Keratinocyte (primary cell): ENCODE measurements around the gene KLF11. TPM values are rescaled to one million over a fixed set of nuclear protein-coding genes. Genes with fewer than 3 reads are reported as not detected.

Source experiments
- DNase-seq: peaks from one replicate; pipeline ENCODE4 v3.0.0-alpha.2; 2011; ENCODE audit warnings: low read depth, missing footprints, low spot score
- FAIRE-seq: peaks from 2 replicates; lab custom pipeline; 2011; peaks lifted over from hg19 to GRCh38; lab: Jason Lieb, UNC
- H2AFZ ChIP-seq: 2 replicates; pipeline ENCODE4 v1.6.0; 2012; ENCODE audit warnings: low read length, control low read depth, inconsistent platforms; ENCODE audit not compliant: control insufficient read depth
- H3K27ac ChIP-seq: 2 replicates; pipeline ENCODE4 v1.5.1; 2011; ENCODE audit warnings: low read length; ENCODE audit not compliant: control insufficient read depth, insufficient read depth
- H3K27me3 ChIP-seq: 3 replicates; pipeline ENCODE4 v1.6.0; 2011; ENCODE audit warnings: low read length; ENCODE audit not compliant: control insufficient read depth, insufficient read depth; ENCODE audit errors: extremely low read depth
- H3K36me3 ChIP-seq, 2 experiments: 2 replicates in 1 of 2; 3 replicates in 1 of 2; pipeline ENCODE4 v1.5.1; 2011; ENCODE audit warnings: low read length in 2 of 2, mild to moderate bottlenecking in 1 of 2; ENCODE audit not compliant: control insufficient read depth in 2 of 2, insufficient read depth in 2 of 2; ENCODE audit errors: extremely low read depth in 1 of 2
- H3K4me1 ChIP-seq: 3 replicates; pipeline ENCODE4 v1.5.1; 2011; ENCODE audit warnings: low read length; ENCODE audit not compliant: control insufficient read depth, insufficient read depth; ENCODE audit errors: extremely low read depth
- H3K4me2 ChIP-seq: 3 replicates; pipeline ENCODE4 v1.6.0; 2011; ENCODE audit warnings: low read depth, low read length; ENCODE audit not compliant: control insufficient read depth, insufficient read depth; ENCODE audit errors: extremely low read depth
- H3K4me3 ChIP-seq, 3 experiments: fragments of 200-600 bp in 1 of 3; sonication (generic) in 1 of 3; 2 replicates in 2 of 3; 3 replicates in 1 of 3; pipeline ENCODE4 v1.5.1; 2011 to 2016; ENCODE audit warnings: low read length in 3 of 3, mild to moderate bottlenecking in 3 of 3, control low read depth in 2 of 3, inconsistent platforms in 1 of 3, low read depth in 1 of 3, mixed read lengths in 1 of 3, mixed run types in 1 of 3, moderate library complexity in 1 of 3; ENCODE audit not compliant: control insufficient read depth in 2 of 3, insufficient read depth in 2 of 3; ENCODE audit errors: extremely low read depth in 1 of 3
- H3K79me2 ChIP-seq: 2 replicates; pipeline ENCODE4 v1.6.0; 2012; ENCODE audit warnings: low read length; ENCODE audit not compliant: control insufficient read depth, insufficient read depth
- H3K9ac ChIP-seq: 3 replicates; pipeline ENCODE4 v1.6.0; 2011; ENCODE audit warnings: low read length; ENCODE audit not compliant: control insufficient read depth, insufficient read depth; ENCODE audit errors: extremely low read depth
- H3K9me1 ChIP-seq: 3 replicates; pipeline ENCODE4 v1.6.0; 2011; ENCODE audit warnings: low read length; ENCODE audit not compliant: control insufficient read depth, insufficient read depth; ENCODE audit errors: extremely low read depth
- H3K9me3 ChIP-seq: 2 replicates; pipeline ENCODE4 v1.5.1; 2012; ENCODE audit warnings: low read depth, low read length; ENCODE audit not compliant: control insufficient read depth
- H4K20me1 ChIP-seq: 3 replicates; pipeline ENCODE4 v1.6.0; 2011; ENCODE audit warnings: low read length; ENCODE audit not compliant: control insufficient read depth, insufficient read depth; ENCODE audit errors: extremely low read depth
- EZH2 ChIP-seq: IDR thresholded peaks from one replicate; pipeline ENCODE4 v1.6.1; 2012; ENCODE audit warnings: inconsistent platforms, mild to moderate bottlenecking, low read length, moderate library complexity
- dilution Hi-C: fragments of 300-500 bp; cut with MboI; formaldehyde crosslinking; loops from one replicate; pipeline ENCODE4 v1.7.0; 2020; ENCODE audit warnings: low sequenced_read_pairs; ENCODE audit not compliant: extremely low pct_ligation_motif_present
- polyA plus RNA-seq, 5 experiments: library from polyadenylated mRNA; depleted of rRNA in 3 of 5; stranded (reverse) in 3 of 5; stranded (forward) in 1 of 5; unstranded in 1 of 5; fragments of >200 nt; gene quantifications; 1 replicate in 1 of 5; 2 replicates in 3 of 5; 3 replicates in 1 of 5; pipeline versions ENCODE4 v1.2.1 to v1.2.3, GENCODE V29; 2011 to 2012; ENCODE audit warnings: missing spikeins in 2 of 5, low read depth in 1 of 5, low replicate concordance in 1 of 5
- TF ChIP-seq, protein P1 (sequence below), 3 experiments: IDR thresholded peaks in 1 of 3; conservative IDR thresholded peaks in 1 of 3; optimal IDR thresholded peaks in 1 of 3; 2 replicates in 2 of 3; 3 replicates in 1 of 3; pipeline versions ENCODE3 to v1.5.1; 2011; ENCODE audit warnings: low read length in 3 of 3, mild to moderate bottlenecking in 3 of 3, moderate library complexity in 2 of 3, control low read depth in 1 of 3, inconsistent platforms in 1 of 3; ENCODE audit not compliant: insufficient read depth in 2 of 3; ENCODE audit errors: extremely low read depth in 1 of 3

The KLF11 gene
- polyA plus RNA-seq, 1 donor (not counting 4 experiments of a cell fraction or from before 2014, with no cell fraction given) = 7.0 TPM

- TF ChIP-seq, protein P1, sequence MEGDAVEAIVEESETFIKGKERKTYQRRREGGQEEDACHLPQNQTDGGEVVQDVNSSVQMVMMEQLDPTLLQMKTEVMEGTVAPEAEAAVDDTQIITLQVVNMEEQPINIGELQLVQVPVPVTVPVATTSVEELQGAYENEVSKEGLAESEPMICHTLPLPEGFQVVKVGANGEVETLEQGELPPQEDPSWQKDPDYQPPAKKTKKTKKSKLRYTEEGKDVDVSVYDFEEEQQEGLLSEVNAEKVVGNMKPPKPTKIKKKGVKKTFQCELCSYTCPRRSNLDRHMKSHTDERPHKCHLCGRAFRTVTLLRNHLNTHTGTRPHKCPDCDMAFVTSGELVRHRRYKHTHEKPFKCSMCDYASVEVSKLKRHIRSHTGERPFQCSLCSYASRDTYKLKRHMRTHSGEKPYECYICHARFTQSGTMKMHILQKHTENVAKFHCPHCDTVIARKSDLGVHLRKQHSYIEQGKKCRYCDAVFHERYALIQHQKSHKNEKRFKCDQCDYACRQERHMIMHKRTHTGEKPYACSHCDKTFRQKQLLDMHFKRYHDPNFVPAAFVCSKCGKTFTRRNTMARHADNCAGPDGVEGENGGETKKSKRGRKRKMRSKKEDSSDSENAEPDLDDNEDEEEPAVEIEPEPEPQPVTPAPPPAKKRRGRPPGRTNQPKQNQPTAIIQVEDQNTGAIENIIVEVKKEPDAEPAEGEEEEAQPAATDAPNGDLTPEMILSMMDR (optimal IDR thresholded peaks at IDR 0.05 in 1 of 3, IDR thresholded peaks at IDR 0.05 in 1 of 3, conservative IDR thresholded peaks at IDR 0.05 in 1 of 3; ENCODE audit: extremely low read depth in 1 of 3, insufficient read depth in 2 of 3, low read length in 3 of 3) = no peak
- TF ChIP-seq EZH2 = no peak
- no peaks in the 10 kb centered on the region for H4K20me1 ChIP-seq
- no peaks in the 10 kb centered on the region for H3K9me1 ChIP-seq
- DNase-seq = no peak
- no peaks in the 10 kb centered on the region for H3K79me2 ChIP-seq
- no peaks in the 10 kb centered on the region for H3K4me1 ChIP-seq
- no peak overlapping the region for H3K9ac ChIP-seq
- H3K36me3 ChIP-seq = no peaks in the 10 kb centered on the region
- no peak overlapping the region for H3K4me2 ChIP-seq
- no peak for FAIRE-seq
- no peak overlapping the region for H3K4me3 ChIP-seq
- H3K9me3 ChIP-seq = no peaks in the 10 kb centered on the region
- dilution Hi-C loops = no loop called here
- H2AFZ ChIP-seq = no peak overlapping the region
- H3K27ac ChIP-seq = no peak overlapping the region
- peaks cover 3% of the 10 kb centered on the region for H3K27me3 ChIP-seq
Observed at GRCh38 chr2:10065773-10066055, 22.4 kb downstream of the KLF11 start.

GRCh38 chr2:10067330-10067729 is 24.0 kb downstream of the KLF11 start:
- Histone ChIP-seq H4K20me1 (no peaks in the 10 kb centered on the region), H3K27ac (no peak overlapping the region), H3K79me2 (no peaks in the 10 kb centered on the region), H3K9me1 (no peaks in the 10 kb centered on the region), H3K4me1 (no peaks in the 10 kb centered on the region), H3K36me3 (no peaks in the 10 kb centered on the region), H3K9me3 (no peaks in the 10 kb centered on the region), H3K4me2 (no peak overlapping the region), H3K27me3 (peaks cover 3% of the 10 kb centered on the region), H3K4me3 (no peak overlapping the region), H3K9ac (no peak overlapping the region), H2AFZ (no peak overlapping the region)
- DNase-seq (no peak), FAIRE-seq (no peak)
- dilution Hi-C loops = no loop called here
- no peak for TF ChIP-seq EZH2
- TF ChIP-seq, protein P1 (optimal IDR thresholded peaks at IDR 0.05 in 1 of 3, IDR thresholded peaks at IDR 0.05 in 1 of 3, conservative IDR thresholded peaks at IDR 0.05 in 1 of 3; ENCODE audit: extremely low read depth in 1 of 3, insufficient read depth in 2 of 3, low read length in 3 of 3) = no peak
